Measurements from ENCODE around the gene PLCB1.
A peak's percentile ranks its signal among the peaks of the same experiment; 100 is the strongest.

The PLCB1 gene

GRCh38 chr20:8601542-8601912, 469.5 kb downstream of the PLCB1 start:
- Histone ChIP-seq H3K4me2 (ENCODE audit: low read length) (0 out of 2 replicates have a peak overlapping the region, but pooled peaks have one; percentile 59), H3K36me3 (ENCODE audit: insufficient read depth, low read length) (no peaks in the 10 kb centered on the region), H2AFZ (ENCODE audit: low read length) (no peak overlapping the region), H3K4me1 (ENCODE audit: insufficient read depth, low read length, severe bottlenecking) (peaks cover 32% of the 10 kb centered on the region), H3K79me2 (ENCODE audit: insufficient read depth, low read length) (no peaks in the 10 kb centered on the region), H3K4me3 (ENCODE audit: low read depth, low read length, poor library complexity, severe bottlenecking) (no peak overlapping the region), H3K9me3 (ENCODE audit: low read length) (no peaks in the 10 kb centered on the region), H3K27me3 (ENCODE audit: insufficient read depth, low read length) (no peaks in the 10 kb centered on the region), H3F3A (ENCODE audit: insufficient read depth, low read length) (no peaks in the 10 kb centered on the region), H3K9me2 (ENCODE audit: low read depth, low read length) (no peaks in the 10 kb centered on the region), H4K20me1 (ENCODE audit: insufficient read depth, low read length) (no peaks in the 10 kb centered on the region), H3K9ac (ENCODE audit: low read length) (no peak overlapping the region), H3K27ac (ENCODE audit: low read depth, low read length, poor library complexity, severe bottlenecking) (peak overlapping the region; percentile 82)
- TF ChIP-seq EZH2 (IDR thresholded peaks at IDR 0.05; ENCODE audit: borderline replicate concordance, low read length) = no peak
- TF ChIP-seq, protein P1, sequence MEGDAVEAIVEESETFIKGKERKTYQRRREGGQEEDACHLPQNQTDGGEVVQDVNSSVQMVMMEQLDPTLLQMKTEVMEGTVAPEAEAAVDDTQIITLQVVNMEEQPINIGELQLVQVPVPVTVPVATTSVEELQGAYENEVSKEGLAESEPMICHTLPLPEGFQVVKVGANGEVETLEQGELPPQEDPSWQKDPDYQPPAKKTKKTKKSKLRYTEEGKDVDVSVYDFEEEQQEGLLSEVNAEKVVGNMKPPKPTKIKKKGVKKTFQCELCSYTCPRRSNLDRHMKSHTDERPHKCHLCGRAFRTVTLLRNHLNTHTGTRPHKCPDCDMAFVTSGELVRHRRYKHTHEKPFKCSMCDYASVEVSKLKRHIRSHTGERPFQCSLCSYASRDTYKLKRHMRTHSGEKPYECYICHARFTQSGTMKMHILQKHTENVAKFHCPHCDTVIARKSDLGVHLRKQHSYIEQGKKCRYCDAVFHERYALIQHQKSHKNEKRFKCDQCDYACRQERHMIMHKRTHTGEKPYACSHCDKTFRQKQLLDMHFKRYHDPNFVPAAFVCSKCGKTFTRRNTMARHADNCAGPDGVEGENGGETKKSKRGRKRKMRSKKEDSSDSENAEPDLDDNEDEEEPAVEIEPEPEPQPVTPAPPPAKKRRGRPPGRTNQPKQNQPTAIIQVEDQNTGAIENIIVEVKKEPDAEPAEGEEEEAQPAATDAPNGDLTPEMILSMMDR (IDR thresholded peaks at IDR 0.05; ENCODE audit: low read length) = no peak

DNA sequence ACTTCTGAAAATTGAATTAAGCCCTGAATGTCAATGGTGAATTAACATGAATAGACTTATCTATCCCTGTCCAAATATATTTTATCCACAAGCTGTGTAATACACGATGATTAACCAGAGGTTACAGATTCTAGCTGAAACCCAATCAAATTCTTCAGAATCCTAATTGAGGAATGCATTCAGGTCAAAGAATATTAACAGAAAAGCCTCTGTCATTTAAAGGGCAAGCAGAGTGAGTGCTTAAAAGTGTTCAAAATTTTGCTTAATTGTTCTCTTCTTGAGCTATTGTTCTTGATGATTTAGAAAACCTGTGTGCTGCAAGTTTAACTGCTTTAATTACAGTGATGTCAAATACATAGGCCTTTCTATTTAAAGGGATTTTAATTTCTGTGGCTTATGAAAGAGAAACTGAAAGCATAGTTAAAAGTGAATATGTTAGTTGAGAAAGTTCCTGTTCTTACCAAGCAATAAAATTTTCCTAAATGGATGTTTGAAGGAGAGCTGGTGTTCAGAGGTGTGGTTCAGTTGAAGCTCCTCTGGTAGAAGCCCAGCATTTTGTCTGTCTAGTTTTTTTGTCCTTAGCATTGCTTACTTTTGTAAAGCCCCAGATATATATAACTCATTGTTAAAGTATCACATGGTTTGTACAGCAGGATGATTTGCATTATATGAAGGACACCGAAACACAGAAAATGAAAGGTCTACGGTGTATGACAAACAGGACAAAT, 470.5 kb downstream of the PLCB1 start:
- no peaks in the 10 kb centered on the region for H3K27me3 ChIP-seq (ENCODE audit: insufficient read depth, low read length)
- H3F3A ChIP-seq (ENCODE audit: insufficient read depth, low read length) = no peaks in the 10 kb centered on the region
- no peaks in the 10 kb centered on the region for H3K79me2 ChIP-seq (ENCODE audit: insufficient read depth, low read length)
- peak overlapping the region; percentile 59 for H3K4me2 ChIP-seq (ENCODE audit: low read length)
- no peaks in the 10 kb centered on the region for H3K9me2 ChIP-seq (ENCODE audit: low read depth, low read length)
- H3K9me3 ChIP-seq (ENCODE audit: low read length) = no peaks in the 10 kb centered on the region
- H4K20me1 ChIP-seq (ENCODE audit: insufficient read depth, low read length) = no peaks in the 10 kb centered on the region
- H3K27ac ChIP-seq (ENCODE audit: low read depth, low read length, poor library complexity, severe bottlenecking) = peak overlapping the region; percentile 82
- no peaks in the 10 kb centered on the region for H3K36me3 ChIP-seq (ENCODE audit: insufficient read depth, low read length)
- H3K4me3 ChIP-seq (ENCODE audit: low read depth, low read length, poor library complexity, severe bottlenecking) = peak overlapping the region; percentile 29
- TF ChIP-seq, protein P1 (IDR thresholded peaks at IDR 0.05; ENCODE audit: low read length) = no peak
- no peak for TF ChIP-seq EZH2 (IDR thresholded peaks at IDR 0.05; ENCODE audit: borderline replicate concordance, low read length)
- H3K4me1 ChIP-seq (ENCODE audit: insufficient read depth, low read length, severe bottlenecking) = peaks cover 32% of the 10 kb centered on the region
- peak overlapping the region; percentile 53 for H3K9ac ChIP-seq (ENCODE audit: low read length)
- H2AFZ ChIP-seq (ENCODE audit: low read length) = peak overlapping the region; percentile 12

DNA sequence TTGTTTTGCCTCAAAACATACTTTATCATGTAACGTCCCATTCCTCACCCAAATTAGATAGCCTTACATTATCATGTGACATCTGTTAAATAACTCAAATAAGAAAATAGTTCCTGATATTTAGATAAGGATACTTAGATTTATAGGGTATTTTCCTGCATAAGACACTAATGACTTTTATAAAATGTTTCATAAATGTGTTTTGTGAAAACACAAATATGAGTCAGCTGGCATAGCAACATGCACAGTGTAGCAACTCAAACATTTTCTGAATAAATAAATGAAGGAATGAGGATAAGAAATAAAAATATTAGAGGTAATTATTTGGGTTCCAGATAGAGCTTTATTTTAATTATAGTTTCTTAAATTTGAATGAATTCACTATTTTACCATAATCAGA, 476.4 kb downstream of the PLCB1 start:
- no peaks in the 10 kb centered on the region for H3K36me3 ChIP-seq (ENCODE audit: insufficient read depth, low read length)
- no peaks in the 10 kb centered on the region for H3F3A ChIP-seq (ENCODE audit: insufficient read depth, low read length)
- H3K4me1 ChIP-seq (ENCODE audit: insufficient read depth, low read length, severe bottlenecking) = peaks cover 8% of the 10 kb centered on the region
- H3K27me3 ChIP-seq (ENCODE audit: insufficient read depth, low read length) = no peaks in the 10 kb centered on the region
- H3K4me3 ChIP-seq (ENCODE audit: low read depth, low read length, poor library complexity, severe bottlenecking) = no peak overlapping the region
- H4K20me1 ChIP-seq (ENCODE audit: insufficient read depth, low read length) = no peaks in the 10 kb centered on the region
- no peak overlapping the region for H2AFZ ChIP-seq (ENCODE audit: low read length)
- TF ChIP-seq, protein P1 (IDR thresholded peaks at IDR 0.05; ENCODE audit: low read length) = no peak
- TF ChIP-seq EZH2 (IDR thresholded peaks at IDR 0.05; ENCODE audit: borderline replicate concordance, low read length) = no peak
- H3K79me2 ChIP-seq (ENCODE audit: insufficient read depth, low read length) = no peaks in the 10 kb centered on the region
- H3K9me3 ChIP-seq (ENCODE audit: low read length) = no peaks in the 10 kb centered on the region
- H3K9ac ChIP-seq (ENCODE audit: low read length) = no peak overlapping the region
- no peak overlapping the region for H3K4me2 ChIP-seq (ENCODE audit: low read length)
- H3K27ac ChIP-seq (ENCODE audit: low read depth, low read length, poor library complexity, severe bottlenecking) = no peak overlapping the region
- H3K9me2 ChIP-seq (ENCODE audit: low read depth, low read length) = no peaks in the 10 kb centered on the region
